GM21737 (cell line): ENCODE data around the gene ELFN1.
"Not testable (repeated sequence)": the region's sequence is repeated elsewhere in the genome, so short reads cannot be mapped to it uniquely, and the experiment has no call there.

Source experiments
- ATAC-seq: cut with Tn5 transposase; IDR thresholded peaks from one replicate; pipeline ENCODE4 v1.9.1; 2021; ENCODE audit warnings: mild to moderate bottlenecking, moderate library complexity; ENCODE audit not compliant: unreplicated experiment

Gene ELFN1

DNA sequence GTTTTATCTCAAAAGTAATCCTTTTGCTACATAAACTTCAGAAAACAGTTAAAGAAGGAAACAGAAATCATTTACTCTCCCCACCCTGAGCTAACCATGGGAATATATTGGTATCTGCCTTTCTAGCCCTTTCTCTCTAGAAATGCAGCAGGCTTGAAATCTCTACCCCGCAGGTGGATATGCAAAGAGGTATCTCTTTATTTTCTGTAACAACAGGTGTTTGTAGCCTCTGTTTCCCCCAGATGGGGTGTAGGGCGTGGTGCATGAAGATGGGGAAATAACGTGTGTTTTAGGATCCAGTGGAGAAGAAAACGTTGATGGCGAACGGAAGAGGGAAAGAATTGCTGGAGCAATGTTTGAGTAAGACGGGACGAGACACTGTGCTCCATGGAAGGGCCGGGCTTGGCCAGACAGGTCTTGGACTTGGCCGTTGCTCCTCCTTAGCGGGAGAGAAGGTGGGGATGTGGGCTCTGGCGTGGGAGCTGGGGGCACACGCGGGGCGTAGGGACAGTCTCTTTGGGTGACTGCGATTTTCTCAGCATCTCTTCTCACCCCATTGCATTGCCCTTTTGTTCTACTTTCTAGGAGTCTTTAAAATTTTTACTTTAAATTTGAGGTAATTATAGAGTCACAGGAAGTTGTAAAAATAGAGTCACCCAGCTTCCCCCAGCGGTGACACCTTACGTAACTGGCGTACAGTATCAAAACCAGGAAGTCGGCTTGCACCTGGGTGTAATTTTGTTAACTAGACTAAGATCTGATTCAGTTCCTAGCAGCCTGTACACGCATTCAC lies 82.9 kb downstream of the ELFN1 start:
- ATAC-seq = no peak

DNA sequence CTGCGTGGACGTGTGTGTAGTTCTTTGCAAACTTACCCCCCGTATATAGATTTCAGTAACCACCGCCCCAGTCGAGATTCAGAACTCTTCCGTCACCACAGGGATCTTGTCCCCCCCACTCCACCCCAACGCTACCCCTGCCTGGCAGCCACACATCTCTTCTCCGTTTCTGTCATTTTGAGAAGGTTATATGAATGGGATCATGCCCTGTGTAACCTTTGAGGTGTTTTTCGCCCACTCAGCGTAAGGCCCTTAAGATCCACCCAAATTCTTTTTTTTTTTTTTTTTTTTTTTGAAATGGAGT lies 83.4 kb downstream of the ELFN1 start:
- ATAC-seq = no peak

- no peak for ATAC-seq
These were observed 84.3 kb downstream of the ELFN1 start for GRCh38 chr7:1754345-1754908.

- no peak for ATAC-seq
These were observed 85.9 kb downstream of the ELFN1 start for GRCh38 chr7:1755783-1756625.

DNA sequence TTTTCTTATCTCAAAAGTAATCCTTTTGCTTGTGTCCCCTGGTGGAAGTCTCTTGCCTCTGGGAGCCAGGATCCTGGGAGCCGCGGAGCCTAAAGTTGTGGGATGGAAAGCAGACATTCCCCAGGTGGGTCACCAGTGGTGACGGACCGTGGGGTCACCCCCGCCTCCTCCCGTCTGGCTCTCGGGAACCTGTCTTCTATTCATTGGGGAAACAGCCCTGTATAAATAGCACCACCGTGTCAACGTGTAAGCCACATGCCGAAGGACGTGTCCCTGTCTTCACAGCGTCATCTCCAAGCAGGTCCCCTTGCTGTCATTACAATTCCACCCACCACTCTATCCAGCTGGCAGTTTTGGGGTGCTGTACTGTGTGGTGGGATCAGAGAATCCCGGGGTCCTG lies 87.5 kb downstream of the ELFN1 start:
- no peak for ATAC-seq

- no peak for ATAC-seq
These were observed 88.2 kb downstream of the ELFN1 start for GRCh38 chr7:1758028-1758858.

- no peak for ATAC-seq
These were observed 88.9 kb downstream of the ELFN1 start for GRCh38 chr7:1758859-1759521.

DNA sequence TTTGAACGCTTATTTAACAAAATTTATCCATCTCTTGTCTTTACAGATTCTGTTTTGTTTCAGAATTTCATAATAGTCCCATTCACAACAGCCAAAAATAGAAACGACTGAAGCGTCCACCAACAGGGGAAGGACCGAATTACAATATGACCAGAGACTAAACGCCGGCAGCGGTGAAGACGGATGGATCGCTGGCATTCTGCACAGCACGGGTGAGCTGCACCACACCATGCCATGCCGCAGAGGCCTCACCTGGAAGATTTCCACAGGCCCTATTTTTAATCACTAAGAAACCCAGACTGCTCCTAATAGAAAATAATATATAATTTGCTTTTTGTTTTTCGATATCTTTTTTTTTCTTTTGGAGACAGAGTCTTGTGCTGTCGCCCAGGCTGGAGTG lies 91.0 kb downstream of the ELFN1 start:
- ATAC-seq = no peak

DNA sequence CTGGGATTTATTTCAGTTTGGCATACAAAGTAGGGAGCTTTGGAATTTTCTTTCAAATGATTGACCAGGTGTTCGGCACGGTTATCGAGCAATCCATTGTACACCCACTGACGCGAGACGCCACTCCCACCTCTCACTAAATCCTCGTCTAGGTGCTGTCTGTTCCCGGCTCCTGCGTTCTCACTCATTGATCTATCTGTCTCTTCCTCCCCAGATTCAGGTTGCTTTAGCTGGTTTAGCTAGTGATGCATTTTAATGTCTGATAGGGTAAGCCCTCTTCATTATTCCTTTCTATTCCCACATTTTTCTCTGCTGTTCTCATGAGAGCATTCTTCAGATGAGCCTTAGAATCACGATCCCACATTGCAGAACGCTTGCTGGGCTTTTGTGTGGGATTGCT lies 91.7 kb downstream of the ELFN1 start:
- no peak for ATAC-seq

DNA sequence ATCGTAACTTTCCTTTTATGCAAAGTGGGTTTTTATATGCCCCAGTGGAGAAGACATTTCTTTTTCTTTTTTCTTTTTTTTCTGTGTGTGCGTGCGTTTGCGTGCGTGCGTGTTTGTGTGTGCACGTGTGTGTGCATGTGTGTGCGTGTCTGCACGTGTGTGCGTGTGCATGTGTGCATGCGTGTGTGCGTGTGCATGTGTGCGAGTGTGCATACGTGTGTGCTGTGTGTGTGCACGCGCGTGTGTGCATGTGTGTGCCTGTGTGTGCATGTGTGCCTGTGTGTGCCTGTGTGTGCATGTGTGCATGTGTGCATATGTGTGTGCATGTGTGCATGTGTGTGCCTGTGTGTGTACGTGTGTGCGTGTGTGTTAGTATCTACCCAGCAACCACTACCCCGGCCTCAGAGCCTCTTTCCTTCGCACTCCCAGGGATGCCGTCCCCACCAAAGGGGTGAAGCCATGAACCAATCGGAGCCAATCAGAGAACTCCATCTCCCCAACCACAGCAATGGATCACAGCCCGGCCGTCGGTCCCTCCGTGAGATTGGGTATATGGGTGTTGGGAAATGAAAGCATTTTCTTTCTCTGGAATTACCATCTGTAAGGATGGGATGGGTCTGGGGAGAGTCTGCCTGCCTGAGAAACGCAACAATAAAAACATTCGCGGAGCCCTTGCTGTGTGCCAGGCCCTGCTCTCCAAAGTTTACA lies 92.3 kb downstream of the ELFN1 start:
- ATAC-seq = no peak

DNA sequence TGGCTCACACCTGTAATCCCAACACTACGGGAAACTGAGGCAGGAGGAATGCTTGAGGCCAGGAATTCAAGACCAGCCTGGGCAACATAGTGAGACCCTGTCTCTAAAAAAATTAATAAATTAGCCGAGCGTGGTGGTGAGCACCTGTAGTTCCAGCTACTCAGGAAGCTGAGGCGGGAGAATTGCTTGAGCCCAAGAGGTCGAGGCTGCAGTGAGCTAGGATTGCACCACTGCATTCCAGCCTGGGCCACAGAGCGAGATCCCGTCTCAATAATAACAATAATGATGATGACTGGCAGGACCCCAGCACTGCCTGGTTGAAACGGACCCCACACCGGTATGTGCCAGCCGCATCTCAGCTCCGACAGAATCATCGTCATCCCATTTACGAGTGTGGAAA lies 93.0 kb downstream of the ELFN1 start:
- no peak for ATAC-seq

DNA sequence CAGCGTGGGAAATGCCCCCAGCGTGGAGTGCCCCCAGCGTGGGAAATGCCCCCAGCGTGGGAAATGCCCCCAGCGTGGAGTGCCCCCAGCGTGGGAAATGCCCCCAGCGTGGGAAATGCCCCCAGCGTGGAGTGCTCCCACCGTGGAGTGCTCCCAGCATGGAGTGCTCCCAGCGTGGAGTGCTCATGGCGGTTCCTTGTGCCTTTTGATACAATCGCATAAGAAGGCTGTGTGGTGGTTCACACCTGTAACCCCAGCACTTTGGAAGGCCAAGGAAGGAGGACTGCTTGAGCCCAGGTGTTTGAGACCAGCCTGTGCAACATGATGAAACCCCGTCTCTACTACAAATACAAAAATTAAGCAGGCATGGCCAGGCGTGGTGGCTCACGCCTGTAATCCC lies 93.8 kb downstream of the ELFN1 start:
- ATAC-seq = not testable (repeated sequence)

GRCh38 chr7:1765336-1765735 lies 95.3 kb downstream of the ELFN1 start:
- no peak for ATAC-seq

DNA sequence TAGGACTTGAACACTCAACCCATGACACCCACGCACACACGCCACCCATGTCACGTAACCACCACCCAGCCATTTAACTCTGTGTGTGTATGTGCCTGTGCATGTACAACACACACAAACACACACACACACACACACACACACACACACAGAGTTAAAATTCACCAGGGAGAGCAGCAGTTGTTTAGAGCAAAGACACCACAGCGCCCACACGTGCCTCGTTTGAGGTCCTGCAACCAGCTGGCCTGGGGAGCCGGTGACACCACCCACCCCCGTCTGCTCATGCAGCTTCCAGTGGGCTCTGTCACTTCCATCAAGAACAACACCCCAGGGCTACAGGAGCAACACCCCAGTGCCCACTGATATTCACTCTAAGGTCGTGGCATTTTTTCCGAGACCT lies 97.4 kb downstream of the ELFN1 start:
- no peak for ATAC-seq

- no peak for ATAC-seq
These were observed 98.8 kb downstream of the ELFN1 start for GRCh38 chr7:1768832-1769231.

DNA sequence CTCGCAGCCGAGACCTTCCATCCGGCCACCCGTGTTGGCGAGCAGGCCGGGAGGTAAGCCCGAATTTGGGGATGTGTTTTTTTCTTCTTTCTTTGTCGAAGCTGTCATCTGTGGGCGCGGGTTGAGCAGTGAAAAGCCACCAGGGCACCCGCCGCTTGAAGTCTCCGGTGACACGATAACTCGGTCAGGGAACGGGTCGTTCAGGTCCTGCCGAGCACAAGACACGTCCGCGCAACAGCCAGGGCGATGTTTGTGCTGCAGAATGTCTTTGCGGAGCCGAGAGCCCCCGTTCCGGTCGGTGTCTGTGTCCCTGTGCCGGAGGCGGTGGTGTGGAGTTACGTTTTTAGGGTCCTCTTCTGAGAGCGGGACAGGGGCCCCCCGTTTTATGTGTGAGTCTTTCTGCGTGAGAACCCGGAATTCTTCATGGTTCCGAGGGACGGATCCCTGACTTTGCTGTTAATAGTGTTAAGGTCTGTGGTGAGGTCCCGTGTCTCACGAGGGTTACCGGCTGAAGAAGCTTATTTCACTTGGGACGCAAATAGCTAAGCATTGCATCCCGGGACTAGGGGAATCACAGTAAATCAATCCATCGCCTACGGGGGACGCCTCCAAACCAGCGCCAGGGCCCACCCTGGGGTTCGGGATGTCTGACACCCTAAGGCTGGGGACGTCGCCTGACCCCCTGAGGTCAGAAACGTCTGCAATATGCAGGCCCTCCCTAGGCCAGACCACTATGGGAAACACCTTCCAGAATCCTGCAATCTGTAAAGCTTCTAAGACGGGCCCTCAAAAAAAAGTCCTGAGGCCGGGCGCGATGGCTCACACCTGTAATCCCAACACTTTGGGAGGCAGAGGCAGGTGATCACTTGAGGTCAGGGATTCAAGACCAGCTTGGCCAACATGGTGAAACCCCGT lies 99.5 kb downstream of the ELFN1 start:
- no peak for ATAC-seq

DNA sequence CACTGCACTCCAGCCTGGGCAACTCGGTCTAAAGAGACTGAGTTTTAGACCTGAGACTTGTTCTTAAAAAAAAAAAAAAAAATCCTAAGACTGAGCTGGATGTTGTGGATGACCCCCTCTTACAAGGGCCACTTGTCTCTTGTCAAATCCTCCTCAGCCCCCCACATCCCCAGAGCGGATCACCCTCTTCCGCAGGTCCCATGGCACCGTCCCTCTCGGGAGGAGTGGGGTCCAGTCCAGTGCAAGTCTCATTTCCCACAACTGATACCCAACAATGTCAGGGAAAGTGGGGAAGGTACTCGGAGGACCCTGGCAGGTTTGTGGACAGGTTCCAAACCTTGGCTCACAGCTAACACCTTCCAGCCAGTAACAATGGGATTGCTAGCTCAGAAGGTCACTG lies 100.3 kb downstream of the ELFN1 start:
- ATAC-seq = no peak

DNA sequence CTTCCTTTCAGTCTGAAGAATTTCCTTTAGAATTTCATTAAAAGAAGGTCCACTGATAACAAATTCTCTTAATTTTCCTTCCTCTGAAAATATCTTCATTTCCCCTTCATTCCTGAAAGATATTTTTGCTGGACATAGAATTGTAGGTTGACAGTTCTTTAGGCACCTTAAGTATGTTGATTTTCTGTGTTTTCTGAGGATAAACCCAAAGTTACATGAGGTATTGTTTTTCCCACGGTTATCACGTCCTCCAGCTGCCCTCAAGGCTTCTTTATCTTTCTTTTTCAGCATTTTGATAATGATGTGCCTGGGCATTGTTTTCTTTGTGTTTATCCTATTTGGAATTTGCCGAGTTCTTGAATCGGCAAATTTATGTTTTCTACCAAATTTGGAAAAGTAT lies 105.3 kb downstream of the ELFN1 start:
- ATAC-seq = no peak

- ATAC-seq = no peak
These were observed 107.0 kb downstream of the ELFN1 start for GRCh38 chr7:1777122-1777521.
